GM12878 (cell line): ENCODE data around the gene ZC3H12D. TPM values are rescaled to one million over a fixed set of nuclear protein-coding genes. Genes with fewer than 3 reads are reported as not detected.

Experiments used
- ATAC-seq: fragments of 200-7000 bp; cut with Tn5 transposase; 3 replicates; pipeline ENCODE4 v1.9.1; 2020; ENCODE audit warnings: mild to moderate bottlenecking, moderate library complexity
- BruUV-seq: library from RNA; stranded (reverse); fragments of 400-500 nt; replicated peaks from 2 replicates; lab custom pipeline; 2021; lab: Mats Ljungman, UMichigan
- CTCF ChIA-PET: fragments of 300-600 bp; sonication (Branson Sonifier 250); formaldehyde crosslinking; extraction: SDS; loops from one replicate; lab custom pipeline; 2021; ENCODE audit warnings: inconsistent platforms; lab: Yijun Ruan, JAX
- POLR2A ChIA-PET: fragments of 350-600 bp; formaldehyde crosslinking; extraction: SDS; loops from one replicate; lab custom pipeline; 2021; ENCODE audit warnings: inconsistent platforms; lab: Charles Lee
- RAD21 ChIA-PET: fragments of 300-600 bp; sonication (Branson Sonifier 250); formaldehyde crosslinking; loops from one replicate; lab custom pipeline; 2023; ENCODE audit warnings: antibody characterized with exemption; ENCODE audit not compliant: unreplicated experiment; lab: Charles Lee
- SMC1A ChIA-PET: fragments of 300-600 bp; sonication (Branson Sonifier 250); formaldehyde crosslinking; loops from one replicate; lab custom pipeline; 2023; ENCODE audit not compliant: unreplicated experiment, uncharacterized antibody; lab: Charles Lee
- DNase-seq: peaks from one replicate; pipeline ENCODE4 v3.0.0-alpha.2; 2011; ENCODE audit warnings: low read depth, low spot score
- FAIRE-seq: peaks from 3 replicates; lab custom pipeline; 2011; peaks lifted over from hg19 to GRCh38; lab: Jason Lieb, UNC
- H2AFZ ChIP-seq: 2 replicates; pipeline ENCODE4 v1.6.0; 2011; ENCODE audit warnings: low read depth, low read length, control low read depth; ENCODE audit not compliant: control insufficient read depth
- H3K27ac ChIP-seq: 2 replicates; pipeline ENCODE4 v1.5.1; 2011; ENCODE audit warnings: control low read depth; ENCODE audit not compliant: control insufficient read depth, insufficient read depth
- H3K27me3 ChIP-seq, 2 experiments: replicated peaks in 1 of 2; 2 replicates each; pipeline versions ENCODE4 v1.6.0 to v1.6.1; 2011; ENCODE audit warnings: low read length in 1 of 2; ENCODE audit not compliant: control insufficient read depth in 2 of 2, insufficient read depth in 2 of 2
- H3K36me3 ChIP-seq, 2 experiments: 2 replicates each; pipeline ENCODE4 v1.5.1; 2011; ENCODE audit warnings: low read length in 1 of 2; ENCODE audit not compliant: control insufficient read depth in 2 of 2, insufficient read depth in 2 of 2
- H3K4me1 ChIP-seq: 2 replicates; pipeline ENCODE4 v1.6.1; 2011; ENCODE audit warnings: mild to moderate bottlenecking, low read length, moderate library complexity, mixed read lengths; ENCODE audit not compliant: control insufficient read depth, insufficient read depth
- H3K4me2 ChIP-seq: 2 replicates; pipeline ENCODE4 v1.6.0; 2011; ENCODE audit warnings: control low read depth; ENCODE audit not compliant: control insufficient read depth, insufficient read depth
- H3K4me3 ChIP-seq: fragments of 200-600 bp; sonication (generic); 2 replicates; pipeline ENCODE4 v1.5.1; 2016
- H3K79me2 ChIP-seq: 2 replicates; pipeline ENCODE4 v1.6.0; 2011; ENCODE audit warnings: low read length; ENCODE audit not compliant: control insufficient read depth, insufficient read depth
- H3K9ac ChIP-seq: 2 replicates; pipeline ENCODE4 v1.8.0; 2011; ENCODE audit warnings: low read length, control low read depth, mixed read lengths; ENCODE audit not compliant: control insufficient read depth, insufficient read depth
- H3K9me3 ChIP-seq: replicated peaks from 3 replicates; pipeline ENCODE4 v1.5.1; 2011; ENCODE audit warnings: mild to moderate bottlenecking, low read length; ENCODE audit not compliant: control insufficient read depth, insufficient read depth
- H4K20me1 ChIP-seq: 2 replicates; pipeline ENCODE4 v1.6.0; 2011; ENCODE audit not compliant: control insufficient read depth, insufficient read depth
- FOXK2 ChIP-seq: fragments of 450-650 bp; IDR thresholded peaks from 2 replicates; pipeline ENCODE4 v1.6.1; 2017; ENCODE audit warnings: mild to moderate bottlenecking, moderate library complexity
- KAT2A ChIP-seq: conservative IDR thresholded peaks from 2 replicates; pipeline ENCODE4 v1.6.1; 2011; ENCODE audit warnings: low read depth, low read length; ENCODE audit not compliant: control insufficient read depth
- MXI1 ChIP-seq: fragments of 150-350 bp; IDR thresholded peaks from 2 replicates; pipeline ENCODE4 v1.6.1; 2011; ENCODE audit warnings: low read depth, mild to moderate bottlenecking, inconsistent platforms, low read length, improper control_type of control experiment
- PML ChIP-seq: IDR thresholded peaks from 2 replicates; pipeline ENCODE4 v1.6.1; 2012; ENCODE audit warnings: low read length, inconsistent platforms
- RAD21 ChIP-seq: IDR thresholded peaks from 2 replicates; pipeline ENCODE4 v1.6.1; 2011; ENCODE audit warnings: mild to moderate bottlenecking, low read depth, low read length, moderate library complexity; ENCODE audit not compliant: insufficient read depth
- TCF3 ChIP-seq: IDR thresholded peaks from 2 replicates; pipeline ENCODE4 v1.6.1; 2012; ENCODE audit warnings: low read depth, mild to moderate bottlenecking, low read length, borderline replicate concordance; ENCODE audit not compliant: insufficient read depth
- WGBS: methylation state at CpG from one replicate; pipeline ENCODE4 v1.1.6; 2016; ENCODE audit warnings: low lambda C conversion rate; ENCODE audit not compliant: insufficient replicate concordance, insufficient coverage; ENCODE audit errors: missing lambda C conversion rate; 5-methylcytosine and 5-hydroxymethylcytosine counted together
- in situ Hi-C: fragments of 300-500 bp; cut with MboI; formaldehyde crosslinking; loops from 9 replicates; pipeline ENCODE4 v1.14.3; 2018; ENCODE audit warnings: mixed read lengths
- intact Hi-C: fragments of 100-400 bp; cut with micrococcal nuclease; formaldehyde crosslinking; loops from one replicate; pipeline ENCODE4 v1.14.2; 2022; ENCODE audit not compliant: unreplicated experiment
- polyA plus RNA-seq, 11 experiments: library from polyadenylated mRNA; depleted of rRNA in 4 of 11; unstranded in 6 of 11; stranded (reverse) in 5 of 11; fragments of >200 nt; fragmentation: Nextera tagmentation in 4 of 11; fragmentation: Illumina TruSeq in 1 of 11; extraction: Ambion mirVana in 4 of 11; extraction: Trizol in 1 of 11; gene quantifications; 1 replicate in 1 of 11; 2 replicates in 10 of 11; pipeline versions ENCODE4 v1.2.1 to v1.2.3, GENCODE V29; 2011 to 2016; ENCODE audit warnings: inconsistent platforms in 2 of 11, missing spikeins in 2 of 11, low read depth in 1 of 11
- total RNA-seq, 4 experiments: library from RNA; depleted of rRNA in 3 of 4; stranded (reverse); fragments of >200 nt in 3 of 4; fragmentation: Illumina TruSeq in 1 of 4; extraction: Trizol in 1 of 4; gene quantifications; 2 replicates each; pipeline versions ENCODE4 v1.2.1 to v1.2.3, GENCODE V29; 2013 to 2021
- TF ChIP-seq, protein P1 (sequence below): fragments of 450-650 bp; IDR thresholded peaks from 2 replicates; pipeline ENCODE4 v1.6.1; 2016; ENCODE audit warnings: mild to moderate bottlenecking
- TF ChIP-seq, protein P2 (sequence below): fragments of 450-650 bp; IDR thresholded peaks from 2 replicates; pipeline ENCODE4 v1.6.1; 2017; ENCODE audit warnings: low read depth, mild to moderate bottlenecking, moderate library complexity
- TF ChIP-seq, protein P3 (sequence below), 3 experiments: IDR thresholded peaks in 2 of 3; conservative IDR thresholded peaks in 1 of 3; 2 replicates each; pipeline ENCODE4 v1.5.1; 2011; ENCODE audit warnings: low read depth in 3 of 3, low read length in 3 of 3, mild to moderate bottlenecking in 3 of 3, control low read depth in 2 of 3, moderate library complexity in 2 of 3, inconsistent platforms in 1 of 3, mixed read lengths in 1 of 3; ENCODE audit not compliant: control insufficient read depth in 2 of 3, insufficient read depth in 1 of 3; ENCODE audit errors: extremely low read depth in 1 of 3
- TF ChIP-seq, protein P4 (sequence below): fragments of 450-650 bp; formaldehyde crosslinking; IDR thresholded peaks from 2 replicates; pipeline ENCODE4 v1.4.0; 2020; ENCODE audit warnings: mild to moderate bottlenecking, moderate library complexity
- TF ChIP-seq, protein P5 (sequence below): fragments of 450-650 bp; IDR thresholded peaks from 2 replicates; pipeline ENCODE4 v1.6.1; 2016; ENCODE audit warnings: mild to moderate bottlenecking

ZC3H12D gene
- total and polyA plus RNA-seq, 10 of the 15 experiments (the other 5 are each of a cell fraction or from before 2014, with no cell fraction given), result 1.4 to 29.7 (median 8.8) TPM

DNA sequence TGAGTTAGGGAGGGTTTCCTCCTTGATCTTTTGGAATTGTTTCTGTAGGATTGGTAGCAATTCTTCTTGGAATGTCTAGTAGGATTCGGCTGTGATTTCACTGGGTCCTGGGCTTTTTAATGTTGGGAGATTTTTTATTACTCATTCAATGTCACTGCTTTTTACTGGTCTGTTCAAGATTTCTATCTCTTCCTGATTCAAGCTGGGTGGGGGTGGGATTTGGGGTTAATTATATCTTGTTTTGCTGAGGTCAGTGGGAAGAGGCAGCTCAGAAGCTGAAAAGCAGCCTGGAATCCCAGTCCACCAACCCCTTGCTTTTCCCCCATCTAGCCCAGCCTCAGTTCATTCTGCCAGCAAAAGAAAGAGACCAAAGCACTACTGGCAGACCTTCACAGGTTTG lies 45.2 kb downstream of the ZC3H12D start:
- ChIA-PET POLR2A (interaction anchor here (0.6 kb wide), 1 partner anchor 10 kb away, joined by 10 read pairs; no protein-coding TSS in a partner anchor), CTCF (interaction anchor here (0.8 to 2.2 kb wide), 2 partner anchors 77 to 411 kb away, joined by 3 to 15 read pairs; no protein-coding TSS in a partner anchor), RAD21 (interaction anchor here (1.1 to 1.6 kb wide), 2 partner anchors 44 to 78 kb away, joined by 4 to 8 read pairs; no protein-coding TSS in a partner anchor), SMC1A (interaction anchor here (1.2 to 3.9 kb wide), 3 partner anchors 25 to 359 kb away, joined by 3 to 25 read pairs (median 4); no protein-coding TSS in a partner anchor)
- FAIRE-seq, result no peak
- no peak overlapping the region for H3K27ac ChIP-seq
- WGBS, result 100% methylated on average over 1 of the region's 1 CpG
- no peaks in the 10 kb centered on the region for H3K36me3 ChIP-seq
- H3K27me3 ChIP-seq, result no peaks in the 10 kb centered on the region
- no peak for ATAC-seq
- H3K4me2 ChIP-seq, result no peak overlapping the region
- BruUV-seq, result no TSS peak
- no peak overlapping the region for H3K4me3 ChIP-seq
- no peak overlapping the region for H3K9ac ChIP-seq
- intact Hi-C loops, result loop anchor here (10.0 kb wide), 1 partner anchor 685 kb away; no protein-coding TSS in a partner anchor
- in situ Hi-C loops, result loop anchor here (25.0 kb wide), 1 partner anchor 677 kb away; no protein-coding TSS in a partner anchor
- H2AFZ ChIP-seq, result no peak overlapping the region
- H3K4me1 ChIP-seq, result peaks cover 9% of the 10 kb centered on the region
- H4K20me1 ChIP-seq, result no peaks in the 10 kb centered on the region
- no peak for DNase-seq
- H3K9me3 ChIP-seq, result no peaks in the 10 kb centered on the region; the same call in 2 of the 3 replicates
- H3K79me2 ChIP-seq, result no peaks in the 10 kb centered on the region
- TF ChIP-seq, protein P1, sequence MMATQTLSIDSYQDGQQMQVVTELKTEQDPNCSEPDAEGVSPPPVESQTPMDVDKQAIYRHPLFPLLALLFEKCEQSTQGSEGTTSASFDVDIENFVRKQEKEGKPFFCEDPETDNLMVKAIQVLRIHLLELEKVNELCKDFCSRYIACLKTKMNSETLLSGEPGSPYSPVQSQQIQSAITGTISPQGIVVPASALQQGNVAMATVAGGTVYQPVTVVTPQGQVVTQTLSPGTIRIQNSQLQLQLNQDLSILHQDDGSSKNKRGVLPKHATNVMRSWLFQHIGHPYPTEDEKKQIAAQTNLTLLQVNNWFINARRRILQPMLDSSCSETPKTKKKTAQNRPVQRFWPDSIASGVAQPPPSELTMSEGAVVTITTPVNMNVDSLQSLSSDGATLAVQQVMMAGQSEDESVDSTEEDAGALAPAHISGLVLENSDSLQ, result no peak
- TF ChIP-seq MXI1, result no peak
- no peak for TF ChIP-seq PML
- TF ChIP-seq, protein P2, sequence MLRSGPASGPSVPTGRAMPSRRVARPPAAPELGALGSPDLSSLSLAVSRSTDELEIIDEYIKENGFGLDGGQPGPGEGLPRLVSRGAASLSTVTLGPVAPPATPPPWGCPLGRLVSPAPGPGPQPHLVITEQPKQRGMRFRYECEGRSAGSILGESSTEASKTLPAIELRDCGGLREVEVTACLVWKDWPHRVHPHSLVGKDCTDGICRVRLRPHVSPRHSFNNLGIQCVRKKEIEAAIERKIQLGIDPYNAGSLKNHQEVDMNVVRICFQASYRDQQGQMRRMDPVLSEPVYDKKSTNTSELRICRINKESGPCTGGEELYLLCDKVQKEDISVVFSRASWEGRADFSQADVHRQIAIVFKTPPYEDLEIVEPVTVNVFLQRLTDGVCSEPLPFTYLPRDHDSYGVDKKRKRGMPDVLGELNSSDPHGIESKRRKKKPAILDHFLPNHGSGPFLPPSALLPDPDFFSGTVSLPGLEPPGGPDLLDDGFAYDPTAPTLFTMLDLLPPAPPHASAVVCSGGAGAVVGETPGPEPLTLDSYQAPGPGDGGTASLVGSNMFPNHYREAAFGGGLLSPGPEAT, result no peak
- no peak for TF ChIP-seq KAT2A
- no peak for TF ChIP-seq RAD21
- TF ChIP-seq, protein P3, sequence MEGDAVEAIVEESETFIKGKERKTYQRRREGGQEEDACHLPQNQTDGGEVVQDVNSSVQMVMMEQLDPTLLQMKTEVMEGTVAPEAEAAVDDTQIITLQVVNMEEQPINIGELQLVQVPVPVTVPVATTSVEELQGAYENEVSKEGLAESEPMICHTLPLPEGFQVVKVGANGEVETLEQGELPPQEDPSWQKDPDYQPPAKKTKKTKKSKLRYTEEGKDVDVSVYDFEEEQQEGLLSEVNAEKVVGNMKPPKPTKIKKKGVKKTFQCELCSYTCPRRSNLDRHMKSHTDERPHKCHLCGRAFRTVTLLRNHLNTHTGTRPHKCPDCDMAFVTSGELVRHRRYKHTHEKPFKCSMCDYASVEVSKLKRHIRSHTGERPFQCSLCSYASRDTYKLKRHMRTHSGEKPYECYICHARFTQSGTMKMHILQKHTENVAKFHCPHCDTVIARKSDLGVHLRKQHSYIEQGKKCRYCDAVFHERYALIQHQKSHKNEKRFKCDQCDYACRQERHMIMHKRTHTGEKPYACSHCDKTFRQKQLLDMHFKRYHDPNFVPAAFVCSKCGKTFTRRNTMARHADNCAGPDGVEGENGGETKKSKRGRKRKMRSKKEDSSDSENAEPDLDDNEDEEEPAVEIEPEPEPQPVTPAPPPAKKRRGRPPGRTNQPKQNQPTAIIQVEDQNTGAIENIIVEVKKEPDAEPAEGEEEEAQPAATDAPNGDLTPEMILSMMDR (IDR thresholded peaks at IDR 0.05 in 2 of 3, conservative IDR thresholded peaks at IDR 0.05 in 1 of 3; ENCODE audit: control insufficient read depth in 2 of 3, extremely low read depth in 1 of 3, insufficient read depth in 1 of 3, low read depth in 3 of 3, low read length in 3 of 3), result no peak
- TF ChIP-seq, protein P4, sequence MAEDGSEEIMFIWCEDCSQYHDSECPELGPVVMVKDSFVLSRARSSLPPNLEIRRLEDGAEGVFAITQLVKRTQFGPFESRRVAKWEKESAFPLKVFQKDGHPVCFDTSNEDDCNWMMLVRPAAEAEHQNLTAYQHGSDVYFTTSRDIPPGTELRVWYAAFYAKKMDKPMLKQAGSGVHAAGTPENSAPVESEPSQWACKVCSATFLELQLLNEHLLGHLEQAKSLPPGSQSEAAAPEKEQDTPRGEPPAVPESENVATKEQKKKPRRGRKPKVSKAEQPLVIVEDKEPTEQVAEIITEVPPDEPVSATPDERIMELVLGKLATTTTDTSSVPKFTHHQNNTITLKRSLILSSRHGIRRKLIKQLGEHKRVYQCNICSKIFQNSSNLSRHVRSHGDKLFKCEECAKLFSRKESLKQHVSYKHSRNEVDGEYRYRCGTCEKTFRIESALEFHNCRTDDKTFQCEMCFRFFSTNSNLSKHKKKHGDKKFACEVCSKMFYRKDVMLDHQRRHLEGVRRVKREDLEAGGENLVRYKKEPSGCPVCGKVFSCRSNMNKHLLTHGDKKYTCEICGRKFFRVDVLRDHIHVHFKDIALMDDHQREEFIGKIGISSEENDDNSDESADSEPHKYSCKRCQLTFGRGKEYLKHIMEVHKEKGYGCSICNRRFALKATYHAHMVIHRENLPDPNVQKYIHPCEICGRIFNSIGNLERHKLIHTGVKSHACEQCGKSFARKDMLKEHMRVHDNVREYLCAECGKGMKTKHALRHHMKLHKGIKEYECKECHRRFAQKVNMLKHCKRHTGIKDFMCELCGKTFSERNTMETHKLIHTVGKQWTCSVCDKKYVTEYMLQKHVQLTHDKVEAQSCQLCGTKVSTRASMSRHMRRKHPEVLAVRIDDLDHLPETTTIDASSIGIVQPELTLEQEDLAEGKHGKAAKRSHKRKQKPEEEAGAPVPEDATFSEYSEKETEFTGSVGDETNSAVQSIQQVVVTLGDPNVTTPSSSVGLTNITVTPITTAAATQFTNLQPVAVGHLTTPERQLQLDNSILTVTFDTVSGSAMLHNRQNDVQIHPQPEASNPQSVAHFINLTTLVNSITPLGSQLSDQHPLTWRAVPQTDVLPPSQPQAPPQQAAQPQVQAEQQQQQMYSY, result no peak
- TF ChIP-seq TCF3, result no peak
- TF ChIP-seq, protein P5, sequence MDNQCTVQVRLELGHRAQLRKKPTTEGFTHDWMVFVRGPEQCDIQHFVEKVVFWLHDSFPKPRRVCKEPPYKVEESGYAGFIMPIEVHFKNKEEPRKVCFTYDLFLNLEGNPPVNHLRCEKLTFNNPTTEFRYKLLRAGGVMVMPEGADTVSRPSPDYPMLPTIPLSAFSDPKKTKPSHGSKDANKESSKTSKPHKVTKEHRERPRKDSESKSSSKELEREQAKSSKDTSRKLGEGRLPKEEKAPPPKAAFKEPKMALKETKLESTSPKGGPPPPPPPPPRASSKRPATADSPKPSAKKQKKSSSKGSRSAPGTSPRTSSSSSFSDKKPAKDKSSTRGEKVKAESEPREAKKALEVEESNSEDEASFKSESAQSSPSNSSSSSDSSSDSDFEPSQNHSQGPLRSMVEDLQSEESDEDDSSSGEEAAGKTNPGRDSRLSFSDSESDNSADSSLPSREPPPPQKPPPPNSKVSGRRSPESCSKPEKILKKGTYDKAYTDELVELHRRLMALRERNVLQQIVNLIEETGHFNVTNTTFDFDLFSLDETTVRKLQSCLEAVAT, result no peak
- no peak for TF ChIP-seq FOXK2
